ENCODE data around the gene UNC93B1.

The UNC93B1 gene, protein sequence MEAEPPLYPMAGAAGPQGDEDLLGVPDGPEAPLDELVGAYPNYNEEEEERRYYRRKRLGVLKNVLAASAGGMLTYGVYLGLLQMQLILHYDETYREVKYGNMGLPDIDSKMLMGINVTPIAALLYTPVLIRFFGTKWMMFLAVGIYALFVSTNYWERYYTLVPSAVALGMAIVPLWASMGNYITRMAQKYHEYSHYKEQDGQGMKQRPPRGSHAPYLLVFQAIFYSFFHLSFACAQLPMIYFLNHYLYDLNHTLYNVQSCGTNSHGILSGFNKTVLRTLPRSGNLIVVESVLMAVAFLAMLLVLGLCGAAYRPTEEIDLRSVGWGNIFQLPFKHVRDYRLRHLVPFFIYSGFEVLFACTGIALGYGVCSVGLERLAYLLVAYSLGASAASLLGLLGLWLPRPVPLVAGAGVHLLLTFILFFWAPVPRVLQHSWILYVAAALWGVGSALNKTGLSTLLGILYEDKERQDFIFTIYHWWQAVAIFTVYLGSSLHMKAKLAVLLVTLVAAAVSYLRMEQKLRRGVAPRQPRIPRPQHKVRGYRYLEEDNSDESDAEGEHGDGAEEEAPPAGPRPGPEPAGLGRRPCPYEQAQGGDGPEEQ

GRCh38 chr11:68003846-68004550, at the start of gene UNC93B1:
Gene UNC93B1 (minus strand): TSS chr11:68004097. CDS start chr11:68004043, 54 bp downstream.
- DNase-seq (ENCODE audit: low spot score) = peak; percentile 83

- no peak for DNase-seq (ENCODE audit: low spot score)
Observed at GRCh38 chr11:68053117-68053516, 49.2 kb upstream of the UNC93B1 start.

DNA sequence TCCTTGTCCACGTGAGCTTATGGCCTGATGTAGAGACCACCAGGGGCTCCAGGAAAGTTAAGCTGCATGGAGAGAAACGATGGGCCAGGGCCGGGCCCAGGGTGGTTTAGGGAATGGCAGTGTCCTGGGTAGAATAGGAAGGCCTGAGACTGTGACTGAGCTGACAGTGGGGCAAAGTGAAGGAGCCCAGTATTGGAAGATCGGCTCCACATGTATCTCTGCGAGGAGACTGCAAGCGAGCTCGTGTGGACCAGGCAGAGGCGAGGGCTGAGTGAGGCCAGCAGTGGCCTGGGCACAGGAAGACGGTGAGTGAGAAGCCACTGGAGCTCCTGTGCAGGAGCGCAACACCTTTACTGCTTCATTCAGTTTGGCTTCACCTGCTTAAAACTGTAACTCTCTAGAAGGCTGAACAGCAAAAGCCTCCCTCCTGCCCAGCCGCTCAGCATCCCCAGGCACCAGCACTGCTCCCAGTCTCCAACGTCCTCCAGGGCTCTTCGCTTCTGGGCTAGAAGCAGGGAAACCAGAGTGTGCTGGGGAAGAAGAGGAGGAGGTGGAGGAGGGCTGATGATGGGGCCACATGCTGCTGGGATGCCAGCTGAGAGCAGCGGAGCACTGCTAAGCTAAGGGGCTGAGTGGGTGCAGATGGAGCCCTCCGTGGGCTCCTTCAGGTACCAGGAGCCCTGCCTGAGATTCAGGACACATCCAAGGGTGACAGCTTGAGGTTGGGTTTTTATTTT, 48.4 kb upstream of the UNC93B1 start:
- no peak for DNase-seq (ENCODE audit: low spot score)

- no peak for DNase-seq (ENCODE audit: low spot score)
Observed at GRCh38 chr11:68051191-68052136, 47.6 kb upstream of the UNC93B1 start.

- no peak for DNase-seq (ENCODE audit: low spot score)
Observed at GRCh38 chr11:68050371-68050841, 46.5 kb upstream of the UNC93B1 start.

DNA sequence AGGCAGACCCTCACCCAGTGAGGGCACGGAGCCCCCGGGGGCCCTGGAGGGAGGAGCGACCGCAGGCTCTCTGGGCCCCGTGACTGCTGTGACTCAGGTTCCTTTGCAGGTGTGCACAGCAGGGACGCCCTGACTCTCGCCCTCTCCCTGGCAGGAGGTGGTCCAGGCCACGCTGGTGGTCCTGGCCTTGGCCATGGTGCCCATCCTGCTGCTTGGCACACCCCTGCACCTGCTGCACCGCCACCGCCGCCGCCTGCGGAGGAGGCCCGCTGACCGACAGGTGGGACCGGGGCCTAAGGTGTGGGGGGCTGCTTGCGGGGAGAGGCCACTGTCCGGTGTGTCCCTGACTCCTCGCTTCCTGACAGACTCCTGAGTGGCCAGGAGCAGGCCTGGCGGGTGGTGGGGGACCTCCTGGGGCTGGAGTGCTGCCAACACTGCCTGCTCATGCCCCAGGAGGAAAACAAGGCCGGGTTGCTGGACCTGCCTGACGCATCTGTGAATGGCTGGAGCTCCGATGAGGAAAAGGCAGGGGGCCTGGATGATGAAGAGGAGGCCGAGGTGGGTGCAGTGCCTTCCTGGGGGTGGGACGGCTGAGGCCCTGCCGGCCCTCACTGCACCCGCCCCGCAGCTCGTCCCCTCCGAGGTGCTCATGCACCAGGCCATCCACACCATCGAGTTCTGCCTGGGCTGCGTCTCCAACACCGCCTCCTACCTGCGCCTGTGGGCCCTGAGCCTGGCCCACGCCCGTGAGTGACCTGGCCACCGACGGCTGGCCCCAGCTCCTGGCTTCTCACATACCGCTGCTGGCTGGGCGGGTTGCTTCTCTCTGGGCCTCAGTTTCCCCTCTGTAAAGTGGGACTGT, 45.8 kb upstream of the UNC93B1 start:
- no peak for DNase-seq (ENCODE audit: low spot score)

GRCh38 chr11:68048681-68049508, 45.0 kb upstream of the UNC93B1 start:
- no peak for DNase-seq (ENCODE audit: low spot score)

DNA sequence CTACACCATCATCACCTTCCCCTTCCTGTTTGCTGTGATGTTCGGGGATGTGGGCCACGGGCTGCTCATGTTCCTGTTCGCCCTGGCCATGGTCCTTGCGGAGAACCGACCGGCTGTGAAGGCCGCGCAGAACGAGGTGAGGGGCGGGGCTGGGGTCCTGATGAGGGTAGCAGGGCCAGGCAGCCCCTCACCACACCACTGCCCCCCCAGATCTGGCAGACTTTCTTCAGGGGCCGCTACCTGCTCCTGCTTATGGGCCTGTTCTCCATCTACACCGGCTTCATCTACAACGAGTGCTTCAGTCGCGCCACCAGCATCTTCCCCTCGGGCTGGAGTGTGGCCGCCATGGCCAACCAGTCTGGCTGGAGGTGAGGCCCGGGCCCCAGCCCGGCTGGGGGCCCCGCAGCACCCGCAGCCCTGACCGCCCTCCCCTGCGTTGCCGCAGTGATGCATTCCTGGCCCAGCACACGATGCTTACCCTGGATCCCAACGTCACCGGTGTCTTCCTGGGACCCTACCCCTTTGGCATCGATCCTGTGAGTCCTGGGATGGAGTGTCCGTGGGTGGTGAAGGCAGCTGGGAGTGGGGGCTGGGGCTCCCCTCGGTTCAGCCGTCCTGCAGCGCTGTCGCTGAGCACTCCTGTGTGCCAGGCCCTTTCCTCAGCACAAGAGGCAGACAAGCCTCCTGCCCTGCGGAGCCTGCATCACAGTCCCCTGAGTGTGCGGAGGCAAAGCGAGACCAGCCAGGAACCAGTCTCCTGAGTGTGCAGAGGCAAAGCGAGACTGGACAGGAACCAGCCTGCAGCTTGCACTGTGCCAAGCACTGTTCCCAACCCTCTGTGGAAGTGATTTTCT, 43.8 kb upstream of the UNC93B1 start:
- DNase-seq (ENCODE audit: low spot score) = no peak

DNA sequence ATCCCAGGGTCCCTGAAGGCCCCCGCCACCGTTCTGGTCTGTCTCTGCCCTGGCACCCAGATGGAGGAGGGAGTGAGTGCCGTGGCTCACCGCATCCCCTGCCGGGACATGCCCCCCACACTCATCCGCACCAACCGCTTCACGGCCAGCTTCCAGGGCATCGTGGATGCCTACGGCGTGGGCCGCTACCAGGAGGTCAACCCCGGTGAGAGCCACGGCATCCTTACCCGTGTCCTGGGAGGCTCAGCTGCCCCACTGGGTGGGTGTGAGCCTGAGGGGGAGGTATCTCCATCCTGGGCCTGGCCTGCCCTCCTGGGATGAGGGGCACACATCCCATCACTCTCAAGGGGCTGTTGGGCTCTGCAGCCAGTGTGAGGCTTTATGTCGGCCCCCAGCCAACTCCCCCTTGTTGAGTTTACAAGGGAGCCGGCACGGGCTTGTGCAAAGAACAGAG, 41.0 kb upstream of the UNC93B1 start:
- no peak for DNase-seq (ENCODE audit: low spot score)

GRCh38 chr11:68044145-68044813, 40.4 kb upstream of the UNC93B1 start:
- DNase-seq (ENCODE audit: low spot score) = no peak

GRCh38 chr11:68043349-68044144, 39.6 kb upstream of the UNC93B1 start:
- no peak for DNase-seq (ENCODE audit: low spot score)

DNA sequence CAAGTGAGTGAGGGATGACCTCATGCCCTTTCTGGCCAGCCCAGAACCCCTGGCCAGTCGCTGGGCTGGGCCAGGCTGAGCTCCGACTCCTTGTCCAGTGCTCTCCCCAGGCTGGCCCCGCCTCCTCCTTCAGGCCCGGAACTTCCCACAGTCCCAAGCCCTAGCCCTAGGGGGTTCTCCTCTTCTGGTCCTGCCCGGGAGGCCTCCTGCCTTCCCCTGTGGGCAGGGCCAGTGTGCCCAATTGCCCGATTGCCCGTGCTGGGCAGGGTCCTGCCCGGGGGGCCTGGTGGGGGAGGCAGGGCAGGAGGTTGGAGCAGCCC, 39.1 kb upstream of the UNC93B1 start:
- DNase-seq (ENCODE audit: low spot score) = no peak

DNA sequence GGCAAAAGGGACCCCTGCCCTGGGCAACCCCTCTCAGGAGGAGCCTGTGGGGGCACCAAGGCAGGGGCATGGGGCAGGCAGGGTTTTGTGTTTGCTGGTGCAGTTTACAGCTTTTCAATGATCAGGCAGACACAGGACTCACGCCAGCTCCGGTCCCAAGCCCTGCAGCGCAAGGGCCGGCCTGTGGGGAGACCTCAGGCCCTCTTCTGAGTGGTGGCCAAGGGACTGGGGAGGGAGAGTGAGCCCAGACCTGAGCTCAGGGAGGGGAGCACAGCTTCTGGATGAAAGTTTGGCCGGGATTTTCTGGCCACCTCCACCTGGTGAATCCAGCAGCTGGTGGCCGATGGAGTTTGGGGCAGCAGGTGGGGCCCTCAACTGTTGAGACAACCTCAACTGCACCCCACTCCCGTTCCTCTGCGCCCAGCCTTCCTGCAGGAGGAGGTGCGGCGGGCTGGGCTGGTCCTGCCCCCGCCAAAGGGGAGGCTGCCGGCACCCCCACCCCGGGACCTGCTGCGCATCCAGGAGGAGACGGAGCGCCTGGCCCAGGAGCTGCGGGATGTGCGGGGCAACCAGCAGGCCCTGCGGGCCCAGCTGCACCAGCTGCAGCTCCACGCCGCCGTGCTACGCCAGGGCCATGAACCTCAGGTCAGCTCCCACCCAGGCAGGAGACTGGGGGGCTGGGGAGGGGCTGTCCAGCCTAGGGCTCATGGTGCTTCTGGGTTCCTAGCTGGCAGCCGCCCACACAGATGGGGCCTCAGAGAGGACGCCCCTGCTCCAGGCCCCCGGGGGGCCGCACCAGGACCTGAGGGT, 38.5 kb upstream of the UNC93B1 start:
- no peak for DNase-seq (ENCODE audit: low spot score)

DNA sequence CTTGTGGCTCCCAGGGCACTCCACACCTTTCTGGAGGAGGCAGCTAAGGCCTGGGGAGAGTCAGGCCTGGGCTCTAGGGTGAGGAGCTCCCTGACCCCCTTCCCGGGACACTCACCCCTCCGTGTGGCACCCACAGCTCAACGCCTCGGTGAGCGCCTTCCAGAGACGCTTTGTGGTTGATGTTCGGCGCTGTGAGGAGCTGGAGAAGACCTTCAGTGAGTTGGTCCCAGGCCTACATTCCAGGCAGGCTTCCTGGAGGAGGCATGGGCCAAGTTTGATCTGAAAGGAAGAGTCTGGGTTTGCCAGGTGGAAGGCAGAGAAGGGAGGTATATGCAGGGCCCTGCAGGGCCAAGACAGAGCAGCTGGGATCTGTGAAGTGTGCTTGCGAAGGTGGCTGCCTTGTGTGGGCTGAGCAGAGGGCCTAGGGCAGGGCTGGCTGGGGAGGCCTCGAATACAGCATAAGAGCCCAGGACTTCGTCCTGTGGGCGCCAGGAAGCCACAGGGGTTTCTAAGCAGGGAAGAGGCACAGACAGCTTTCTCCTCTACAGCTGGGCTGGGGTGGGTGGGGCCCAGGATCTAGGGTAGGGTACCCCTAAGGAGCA, 37.8 kb upstream of the UNC93B1 start:
- no peak for DNase-seq (ENCODE audit: low spot score)

DNA sequence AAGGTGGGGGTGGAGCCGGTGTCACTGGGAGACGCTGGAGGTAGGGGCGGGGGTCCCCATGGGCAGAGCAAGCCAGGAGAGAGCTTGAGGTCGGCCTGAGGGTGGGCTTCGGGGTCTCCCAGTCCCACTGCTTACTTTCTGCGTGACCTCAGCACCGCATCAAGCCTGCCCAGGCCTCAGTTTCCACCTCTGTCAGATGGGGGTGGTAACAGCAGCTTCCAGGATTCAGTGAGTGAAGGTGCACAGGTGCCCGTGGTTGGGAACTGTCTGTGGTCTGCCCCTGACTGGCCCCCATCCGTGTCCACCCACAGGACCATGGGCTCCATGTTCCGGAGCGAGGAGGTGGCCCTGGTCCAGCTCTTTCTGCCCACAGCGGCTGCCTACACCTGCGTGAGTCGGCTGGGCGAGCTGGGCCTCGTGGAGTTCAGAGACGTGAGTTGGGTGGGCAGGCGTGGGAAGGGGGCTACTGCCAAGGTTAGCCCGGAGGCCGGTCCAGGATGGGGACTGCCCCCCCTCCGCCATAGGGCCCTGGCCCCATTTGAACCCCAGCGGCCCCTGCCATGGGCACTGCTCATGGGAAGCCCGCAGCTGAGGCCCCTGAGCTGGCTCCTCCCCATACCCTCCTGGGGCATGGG, 37.2 kb upstream of the UNC93B1 start:
- no peak for DNase-seq (ENCODE audit: low spot score)
